ENCODE data around the gene SLC27A3.
A peak's percentile ranks its signal among the peaks of the same experiment; 100 is the strongest.

Gene SLC27A3

GRCh38 chr1:153800516-153800915 is 25.3 kb downstream of the SLC27A3 start:
- no peak for DNase-seq

- no peak for DNase-seq
Measured at GRCh38 chr1:153801028-153801625, 25.9 kb downstream of the SLC27A3 start.

- DNase-seq: no peak
Measured at GRCh38 chr1:153801786-153802697, 26.8 kb downstream of the SLC27A3 start.

GRCh38 chr1:153803470-153804056 is 28.4 kb downstream of the SLC27A3 start:
- no peak for DNase-seq

- DNase-seq: no peak
Measured at GRCh38 chr1:153804112-153804511, 28.9 kb downstream of the SLC27A3 start.

GRCh38 chr1:153805042-153805745 is 30.0 kb downstream of the SLC27A3 start:
- peak; percentile 58 to 69 for DNase-seq

GRCh38 chr1:153805886-153806719 is 30.9 kb downstream of the SLC27A3 start:
- DNase-seq: no peak

- DNase-seq: no peak
Measured at GRCh38 chr1:153816283-153816889, 41.2 kb downstream of the SLC27A3 start.

- no peak for DNase-seq
Measured at GRCh38 chr1:153818876-153819275, 43.7 kb downstream of the SLC27A3 start.

- DNase-seq: no peak
Measured at GRCh38 chr1:153827168-153827964, 52.2 kb downstream of the SLC27A3 start.

Measured in stimulated activated CD4-positive, alpha-beta T cell treated with anti-CD3 and anti-CD28 coated beads, Interleukin-2, amount 100 ng/mL, for 24 hours (primary cell).